ENCODE data around the gene S100A9.

Gene S100A9

GRCh38 chr1:153356392-153357075 lies 1.1 kb upstream of the S100A9 start:
- ChIA-PET POLR2A (no interaction called here), CTCF (interaction anchor here (1.0 to 9.1 kb wide), 11 partner anchors 14 to 146 kb away, joined by 3 to 199 read pairs (median 6); partner anchors contain the start of gene S100A8)
- Histone ChIP-seq H3K9me3 (ENCODE audit: control extremely low read depth in 1 of 5, control insufficient read depth in 4 of 5, insufficient read depth in 2 of 5, low read depth in 1 of 5, low read length in 4 of 5) (no peaks in the 10 kb centered on the region), H3K36me3 (ENCODE audit: control insufficient read depth in 4 of 4, insufficient read depth in 4 of 4, low read length in 3 of 4) (no peaks in the 10 kb centered on the region), H3K27ac (ENCODE audit: insufficient read depth in 1 of 2, low read depth in 1 of 2, low read length in 2 of 2, poor library complexity in 1 of 2, severe bottlenecking in 2 of 2) (no peak overlapping the region), H3K4me3 (ENCODE audit: control insufficient read depth in 1 of 7, extremely low read depth in 1 of 7, insufficient read depth in 4 of 7, low read depth in 2 of 7, low read length in 6 of 7) (no peak overlapping the region), H3K27me3 (replicated peaks in 2 of 5; ENCODE audit: control insufficient read depth in 4 of 5, insufficient read depth in 5 of 5, low read length in 4 of 5) (no peaks in the 10 kb centered on the region), H3K4me1 (ENCODE audit: control extremely low read depth in 1 of 4, control insufficient read depth in 4 of 4, insufficient read depth in 4 of 4, low read length in 3 of 4) (peaks cover 2 to 38% (median 27%) of the 10 kb centered on the region in 4 experiments)
- no peak for DNase-seq
- 94% methylated on average over 6 of the region's 8 CpGs for WGBS (ENCODE audit: insufficient coverage)

GRCh38 chr1:153357076-153357852 lies 390 bp upstream of the S100A9 start:
- H3K9me3 ChIP-seq (ENCODE audit: control extremely low read depth in 1 of 5, control insufficient read depth in 4 of 5, insufficient read depth in 2 of 5, low read depth in 1 of 5, low read length in 4 of 5), result no peaks in the 10 kb centered on the region
- peaks cover 2 to 38% (median 27%) of the 10 kb centered on the region in 4 experiments for H3K4me1 ChIP-seq (ENCODE audit: control extremely low read depth in 1 of 4, control insufficient read depth in 4 of 4, insufficient read depth in 4 of 4, low read length in 3 of 4)
- H3K27ac ChIP-seq (ENCODE audit: insufficient read depth in 1 of 2, low read depth in 1 of 2, low read length in 2 of 2, poor library complexity in 1 of 2, severe bottlenecking in 2 of 2), result no peak overlapping the region
- WGBS (ENCODE audit: insufficient coverage), result 13% methylated on average over 8 of the region's 10 CpGs
- CTCF ChIA-PET, result interaction anchor here (0.6 to 9.1 kb wide), 10 partner anchors 10 to 265 kb away, joined by 3 to 97 read pairs (median 4); partner anchors contain the start of gene S100A8
- peak overlapping the region in 5 of 7 experiments; percentile 12 to 42 (median 29) for H3K4me3 ChIP-seq (ENCODE audit: control insufficient read depth in 1 of 7, extremely low read depth in 1 of 7, insufficient read depth in 4 of 7, low read depth in 2 of 7, low read length in 6 of 7)
- DNase-seq, result peak in 2 of 3 donors; percentile 32 to 36
- POLR2A ChIA-PET, result no interaction called here
- H3K27me3 ChIP-seq (replicated peaks in 2 of 5; ENCODE audit: control insufficient read depth in 4 of 5, insufficient read depth in 5 of 5, low read length in 4 of 5), result no peaks in the 10 kb centered on the region
- H3K36me3 ChIP-seq (ENCODE audit: control insufficient read depth in 4 of 4, insufficient read depth in 4 of 4, low read length in 3 of 4), result no peaks in the 10 kb centered on the region

- Histone ChIP-seq H3K36me3 (ENCODE audit: control insufficient read depth in 4 of 4, insufficient read depth in 4 of 4, low read length in 3 of 4) (no peaks in the 10 kb centered on the region), H3K4me1 (ENCODE audit: control extremely low read depth in 1 of 4, control insufficient read depth in 4 of 4, insufficient read depth in 4 of 4, low read length in 3 of 4) (peaks cover 2 to 38% (median 27%) of the 10 kb centered on the region in 4 experiments), H3K4me3 (ENCODE audit: control insufficient read depth in 1 of 7, extremely low read depth in 1 of 7, insufficient read depth in 4 of 7, low read depth in 2 of 7, low read length in 6 of 7) (peak overlapping the region in 1 of 7 experiments; percentile 48), H3K27ac (ENCODE audit: insufficient read depth in 1 of 2, low read depth in 1 of 2, low read length in 2 of 2, poor library complexity in 1 of 2, severe bottlenecking in 2 of 2) (no peak overlapping the region), H3K9me3 (ENCODE audit: control extremely low read depth in 1 of 5, control insufficient read depth in 4 of 5, insufficient read depth in 2 of 5, low read depth in 1 of 5, low read length in 4 of 5) (no peaks in the 10 kb centered on the region), H3K27me3 (replicated peaks in 2 of 5; ENCODE audit: control insufficient read depth in 4 of 5, insufficient read depth in 5 of 5, low read length in 4 of 5) (no peaks in the 10 kb centered on the region)
- POLR2A ChIA-PET, result no interaction called here
- WGBS (ENCODE audit: insufficient coverage), result 97% methylated on average over 3 of the region's 3 CpGs
- CTCF ChIA-PET, result interaction anchor here (0.9 to 9.1 kb wide), 6 partner anchors 12 to 213 kb away, joined by 3 to 97 read pairs (median 4); partner anchors contain the start of gene S100A8
- no peak for DNase-seq
Observed at GRCh38 chr1:153358691-153358975, 979 bp downstream of the S100A9 start.

- POLR2A ChIA-PET, result no interaction called here
Observed at GRCh38 chr1:153359241-153359640, 1.6 kb downstream of the S100A9 start.

GRCh38 chr1:153360190-153360589 lies 2.5 kb downstream of the S100A9 start:
- POLR2A ChIA-PET, result no interaction called here
- H3K4me1 ChIP-seq (ENCODE audit: control extremely low read depth in 1 of 4, control insufficient read depth in 4 of 4, insufficient read depth in 4 of 4, low read length in 3 of 4), result peaks cover 2 to 38% (median 27%) of the 10 kb centered on the region in 4 experiments
- H3K9me3 ChIP-seq (ENCODE audit: control extremely low read depth in 1 of 5, control insufficient read depth in 4 of 5, insufficient read depth in 2 of 5, low read depth in 1 of 5, low read length in 4 of 5), result no peaks in the 10 kb centered on the region
- WGBS (ENCODE audit: insufficient coverage), result no CpG with 5 or more reads among the region's 2 CpGs
- H3K27me3 ChIP-seq (replicated peaks in 2 of 5; ENCODE audit: control insufficient read depth in 4 of 5, insufficient read depth in 5 of 5, low read length in 4 of 5), result no peaks in the 10 kb centered on the region
- CTCF ChIA-PET, result interaction anchor here (0.7 to 3.8 kb wide), 3 partner anchors 30 to 231 kb away, joined by 3 to 12 read pairs (median 3); partner anchors contain the start of gene S100A8
- H3K27ac ChIP-seq (ENCODE audit: insufficient read depth in 1 of 2, low read depth in 1 of 2, low read length in 2 of 2, poor library complexity in 1 of 2, severe bottlenecking in 2 of 2), result no peak overlapping the region
- DNase-seq, result no peak
- no peaks in the 10 kb centered on the region for H3K36me3 ChIP-seq (ENCODE audit: control insufficient read depth in 4 of 4, insufficient read depth in 4 of 4, low read length in 3 of 4)
- H3K4me3 ChIP-seq (ENCODE audit: control insufficient read depth in 1 of 7, extremely low read depth in 1 of 7, insufficient read depth in 4 of 7, low read depth in 2 of 7, low read length in 6 of 7), result no peak overlapping the region

More at GRCh38 chr1:153359241-153359640, 1.6 kb downstream of the S100A9 start:
- no peaks in the 10 kb centered on the region for H3K9me3 ChIP-seq (ENCODE audit: control extremely low read depth in 1 of 5, control insufficient read depth in 4 of 5, insufficient read depth in 2 of 5, low read depth in 1 of 5, low read length in 4 of 5)
- H3K4me1 ChIP-seq (ENCODE audit: control extremely low read depth in 1 of 4, control insufficient read depth in 4 of 4, insufficient read depth in 4 of 4, low read length in 3 of 4), result peaks cover 2 to 38% (median 27%) of the 10 kb centered on the region in 4 experiments
- H3K4me3 ChIP-seq (ENCODE audit: control insufficient read depth in 1 of 7, extremely low read depth in 1 of 7, insufficient read depth in 4 of 7, low read depth in 2 of 7, low read length in 6 of 7), result no peak overlapping the region
- H3K27ac ChIP-seq (ENCODE audit: insufficient read depth in 1 of 2, low read depth in 1 of 2, low read length in 2 of 2, poor library complexity in 1 of 2, severe bottlenecking in 2 of 2), result no peak overlapping the region
- DNase-seq, result no peak
- 100% methylated on average over 2 of the region's 6 CpGs for WGBS (ENCODE audit: insufficient coverage)
- no peaks in the 10 kb centered on the region for H3K27me3 ChIP-seq (replicated peaks in 2 of 5; ENCODE audit: control insufficient read depth in 4 of 5, insufficient read depth in 5 of 5, low read length in 4 of 5)
- no peaks in the 10 kb centered on the region for H3K36me3 ChIP-seq (ENCODE audit: control insufficient read depth in 4 of 4, insufficient read depth in 4 of 4, low read length in 3 of 4)
- CTCF ChIA-PET, result interaction anchor here (1.1 to 3.8 kb wide), 2 partner anchors 31 to 134 kb away, joined by 3 to 12 read pairs; partner anchors contain the start of gene S100A8

- no peaks in the 10 kb centered on the region for H3K27me3 ChIP-seq (replicated peaks in 2 of 5; ENCODE audit: control insufficient read depth in 4 of 5, insufficient read depth in 5 of 5, low read length in 4 of 5)
- DNase-seq, result no peak
- ChIA-PET POLR2A (no interaction called here), CTCF (interaction anchor here (1.1 to 3.8 kb wide), 5 partner anchors 8 to 257 kb away, joined by 3 to 12 read pairs (median 6); partner anchors contain the start of gene S100A8)
- no peak overlapping the region for H3K4me3 ChIP-seq (ENCODE audit: control insufficient read depth in 1 of 7, extremely low read depth in 1 of 7, insufficient read depth in 4 of 7, low read depth in 2 of 7, low read length in 6 of 7)
- no peaks in the 10 kb centered on the region for H3K9me3 ChIP-seq (ENCODE audit: control extremely low read depth in 1 of 5, control insufficient read depth in 4 of 5, insufficient read depth in 2 of 5, low read depth in 1 of 5, low read length in 4 of 5)
- no peak overlapping the region for H3K27ac ChIP-seq (ENCODE audit: insufficient read depth in 1 of 2, low read depth in 1 of 2, low read length in 2 of 2, poor library complexity in 1 of 2, severe bottlenecking in 2 of 2)
- no peaks in the 10 kb centered on the region for H3K36me3 ChIP-seq (ENCODE audit: control insufficient read depth in 4 of 4, insufficient read depth in 4 of 4, low read length in 3 of 4)
- H3K4me1 ChIP-seq (ENCODE audit: control extremely low read depth in 1 of 4, control insufficient read depth in 4 of 4, insufficient read depth in 4 of 4, low read length in 3 of 4), result peaks cover 2 to 38% (median 27%) of the 10 kb centered on the region in 4 experiments
- 95% methylated on average over 11 of the region's 11 CpGs for WGBS (ENCODE audit: insufficient coverage)
Observed at GRCh38 chr1:153360592-153361479, 3.2 kb downstream of the S100A9 start.
